Measurements from ENCODE around the gene FGFBP3. TPM values are rescaled to one million over a fixed set of nuclear protein-coding genes. Genes with fewer than 3 reads are reported as not detected.

FGFBP3 gene
- total and polyA plus RNA-seq, 2 of the 4 experiments (the other 2 are of a cell fraction): under 0.01 to 0.36 TPM

DNA sequence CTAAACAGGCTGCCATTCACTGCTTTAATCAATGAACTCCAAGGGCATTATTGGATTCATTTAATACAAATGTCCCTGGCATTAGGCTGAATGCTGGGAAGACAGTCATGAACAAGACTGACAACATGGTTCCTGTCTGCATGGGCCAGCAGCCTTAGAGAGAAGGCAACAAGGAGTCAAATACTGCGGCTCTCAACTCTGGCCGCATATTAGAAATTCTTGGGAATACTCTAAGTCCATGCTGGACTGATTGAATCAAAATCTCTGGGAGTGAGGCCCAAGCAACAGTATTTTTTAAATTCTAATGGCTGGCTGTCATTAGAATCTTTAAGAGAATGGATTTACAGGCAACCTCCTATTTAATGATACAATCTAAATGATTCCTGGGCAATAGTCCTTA, 34.1 kb downstream of the FGFBP3 start:
- Histone ChIP-seq H3K27me3 (ENCODE audit: control insufficient read depth, insufficient read depth, low read length) (peaks cover 2% of the 10 kb centered on the region; the same call in 1 of the 2 replicates), H3K4me2 (ENCODE audit: low read depth, low read length) (no peak overlapping the region), H3K14ac (replicated peaks; ENCODE audit: low read depth, low read length) (no peak overlapping the region), H3K23ac (ENCODE audit: low read depth, low read length) (no peak overlapping the region), H3K9me1 (ENCODE audit: insufficient read depth, low read length) (no peaks in the 10 kb centered on the region; the same call in 1 of the 2 replicates), H3K36me3 (ENCODE audit: control insufficient read depth, insufficient read depth, low read length) (no peaks in the 10 kb centered on the region), H2AK9ac (replicated peaks; ENCODE audit: low read depth, low read length, poor library complexity) (no peak overlapping the region), H4K8ac (ENCODE audit: low read depth in 2 of 2, low read length in 2 of 2) (no peak overlapping the region), H3K9me3 (ENCODE audit: control insufficient read depth, insufficient read depth, low read length) (no peaks in the 10 kb centered on the region), H4K5ac (ENCODE audit: low read depth, low read length) (no peak overlapping the region), H3K79me1 (ENCODE audit: low read depth in 1 of 2, low read length in 2 of 2) (no peaks in the 10 kb centered on the region), H3K4me1 (ENCODE audit: control insufficient read depth, insufficient read depth, low read length) (no peaks in the 10 kb centered on the region), H2BK5ac (ENCODE audit: low read depth, low read length, poor library complexity, severe bottlenecking) (no peak overlapping the region), H2BK15ac (ENCODE audit: low read depth, low read length) (no peak overlapping the region), H4K20me1 (ENCODE audit: insufficient read depth, low read length) (no peaks in the 10 kb centered on the region), H4K91ac (ENCODE audit: insufficient read depth, low read depth, low read length) (no peak overlapping the region), H3K4me3 (ENCODE audit: insufficient read depth, low read depth, low read length) (no peak overlapping the region), H2BK20ac (ENCODE audit: low read depth, low read length) (no peak overlapping the region), H2AK5ac (ENCODE audit: low read depth, low read length) (no peak overlapping the region), H3K9ac (ENCODE audit: low read depth, low read length) (no peak overlapping the region), H3K4ac (ENCODE audit: low read depth, low read length) (no peak overlapping the region), H2AFZ (replicated peaks; ENCODE audit: low read length, poor library complexity) (no peak overlapping the region), H2BK120ac (ENCODE audit: low read depth, low read length) (no peak overlapping the region), H3K56ac (ENCODE audit: extremely low read depth, insufficient read depth, low read length) (no peak overlapping the region), H3K27ac (ENCODE audit: insufficient read depth, low read length) (no peak overlapping the region), H3K18ac (ENCODE audit: low read depth, low read length) (no peak overlapping the region)
- TF ChIP-seq RCOR1 (IDR thresholded peaks at IDR 0.05; ENCODE audit: insufficient replicate concordance, low read length) (no peak), RFX5 (IDR thresholded peaks at IDR 0.05; ENCODE audit: low read depth, low read length) (no peak), MAFK (IDR thresholded peaks at IDR 0.05; ENCODE audit: low read depth, low read length) (no peak), RAD21 (IDR thresholded peaks at IDR 0.05; ENCODE audit: low read length) (no peak), USF2 (IDR thresholded peaks at IDR 0.05; ENCODE audit: low read depth, low read length) (no peak), CHD1 (IDR thresholded peaks at IDR 0.05; ENCODE audit: low read depth, low read length) (no peak), FOS (IDR thresholded peaks at IDR 0.05; ENCODE audit: low read depth, low read length) (no peak), BHLHE40 (IDR thresholded peaks at IDR 0.05; ENCODE audit: low read depth, low read length) (no peak), SMC3 (IDR thresholded peaks at IDR 0.05; ENCODE audit: low read depth, low read length) (no peak), CTCF (conservative IDR thresholded peaks at IDR 0.05; ENCODE audit: low read depth, low read length) (no peak), CEBPB (IDR thresholded peaks at IDR 0.05; ENCODE audit: low read depth, low read length) (no peak), MAZ (IDR thresholded peaks at IDR 0.05; ENCODE audit: borderline replicate concordance, low read depth, low read length) (no peak), MXI1 (IDR thresholded peaks at IDR 0.05; ENCODE audit: borderline replicate concordance, low read depth, low read length) (no peak), POLR2A (IDR thresholded peaks at IDR 0.05; ENCODE audit: low read depth, low read length) (no peak)
- TF ChIP-seq, protein P1, sequence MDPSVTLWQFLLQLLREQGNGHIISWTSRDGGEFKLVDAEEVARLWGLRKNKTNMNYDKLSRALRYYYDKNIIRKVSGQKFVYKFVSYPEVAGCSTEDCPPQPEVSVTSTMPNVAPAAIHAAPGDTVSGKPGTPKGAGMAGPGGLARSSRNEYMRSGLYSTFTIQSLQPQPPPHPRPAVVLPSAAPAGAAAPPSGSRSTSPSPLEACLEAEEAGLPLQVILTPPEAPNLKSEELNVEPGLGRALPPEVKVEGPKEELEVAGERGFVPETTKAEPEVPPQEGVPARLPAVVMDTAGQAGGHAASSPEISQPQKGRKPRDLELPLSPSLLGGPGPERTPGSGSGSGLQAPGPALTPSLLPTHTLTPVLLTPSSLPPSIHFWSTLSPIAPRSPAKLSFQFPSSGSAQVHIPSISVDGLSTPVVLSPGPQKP (IDR thresholded peaks at IDR 0.05; ENCODE audit: borderline replicate concordance, low read depth, low read length): no peak
- dilution Hi-C loops (cut with HindIII; ENCODE audit: low sequenced_read_pairs, unreplicated experiment): no loop called here
- ChIA-PET POLR2A (ENCODE audit: unreplicated experiment) (no interaction called here), CTCF (no interaction called here)
- intact Hi-C loops (cut with micrococcal nuclease): no loop called here
- no CpG with 5 or more reads among the region's 2 CpGs for WGBS, 2 experiments (ENCODE audit: extremely low coverage in 2 of 2, insufficient read length in 1 of 2)
- ATAC-seq (ENCODE audit: low read depth) (no peak), DNase-seq (no peak)
- no TSS peak for BruUV-seq (replicated peaks)
- in situ Hi-C loops (cut with MboI; ENCODE audit: low sequenced_read_pairs): no loop called here

Measured in IMR-90 (cell line).